IPS-NIHi7 (cell line): ENCODE data around the gene IFNL2.
"Not testable (repeated sequence)": the region's sequence is repeated elsewhere in the genome, so short reads cannot be mapped to it uniquely, and the experiment has no call there.

Source experiments
- DNase-seq: peaks from one replicate; pipeline ENCODE4 v3.0.0; 2012; ENCODE audit warnings: mixed read lengths; ENCODE audit errors: extremely low spot score

IFNL2 gene

GRCh38 chr19:39268085-39268484 lies at the start of gene IFNL2:
IFNL2 (plus strand) TSS chr19:39268396; CDS start chr19:39268569, 173 bp downstream.
- DNase-seq, result not testable (repeated sequence)

GRCh38 chr19:39219108-39219507 lies 49.1 kb upstream of the IFNL2 start:
- DNase-seq, result not testable (repeated sequence)

- peak; percentile 85 for DNase-seq
Observed at GRCh38 chr19:39223703-39224279, 44.4 kb upstream of the IFNL2 start.

GRCh38 chr19:39224910-39225309 lies 43.3 kb upstream of the IFNL2 start:
- peak; percentile 49 for DNase-seq

GRCh38 chr19:39230096-39230764 lies 38.0 kb upstream of the IFNL2 start:
- no peak for DNase-seq

GRCh38 chr19:39232708-39233107 lies 35.5 kb upstream of the IFNL2 start:
- DNase-seq, result no peak

- no peak for DNase-seq
Observed at GRCh38 chr19:39236527-39236926, 31.7 kb upstream of the IFNL2 start.

GRCh38 chr19:39237200-39238184 lies 30.7 kb upstream of the IFNL2 start:
- DNase-seq, result no peak

- no peak for DNase-seq
Observed at GRCh38 chr19:39238209-39238608, 30.0 kb upstream of the IFNL2 start.

- DNase-seq, result no peak
Observed at GRCh38 chr19:39238944-39239343, 29.3 kb upstream of the IFNL2 start.

- no peak for DNase-seq
Observed at GRCh38 chr19:39240421-39240820, 27.8 kb upstream of the IFNL2 start.

- DNase-seq, result not testable (repeated sequence)
Observed at GRCh38 chr19:39243741-39244140, 24.5 kb upstream of the IFNL2 start.

- DNase-seq, result not testable (repeated sequence)
Observed at GRCh38 chr19:39244410-39245100, 23.6 kb upstream of the IFNL2 start, which contains the start of gene IFNL3. IFNL3 (minus strand) TSS chr19:39245006; CDS start chr19:39244967, 39 bp downstream.

GRCh38 chr19:39245166-39245565 lies 23.0 kb upstream of the IFNL2 start:
- not testable (repeated sequence) for DNase-seq

GRCh38 chr19:39246951-39247669 lies 21.1 kb upstream of the IFNL2 start:
- DNase-seq, result peak; percentile 79

- peak; percentile 50 for DNase-seq
Observed at GRCh38 chr19:39247701-39248664, 20.2 kb upstream of the IFNL2 start.

GRCh38 chr19:39248806-39249205 lies 19.4 kb upstream of the IFNL2 start, which contains the start of gene IFNL4:
IFNL4 (minus strand) TSS chr19:39248856.
- no peak for DNase-seq

- DNase-seq, result no peak
Observed at GRCh38 chr19:39251081-39251480, 17.1 kb upstream of the IFNL2 start.

- no peak for DNase-seq
Observed at GRCh38 chr19:39251846-39252245, 16.4 kb upstream of the IFNL2 start.

- DNase-seq, result no peak
Observed at GRCh38 chr19:39252458-39252857, 15.7 kb upstream of the IFNL2 start.
